Kidney glomerular epithelial cell (primary cell): ENCODE data around the gene DGCR2.
"Not testable (repeated sequence)": the region's sequence is repeated elsewhere in the genome, so short reads cannot be mapped to it uniquely, and the experiment has no call there.

Source experiments
- DNase-seq: peaks from one replicate; lab custom pipeline; 2025; lab: John Stamatoyannopoulos, UW

The DGCR2 gene

GRCh38 chr22:19001204-19001603 lies 121.0 kb downstream of the DGCR2 start:
- DNase-seq = no peak

DNA sequence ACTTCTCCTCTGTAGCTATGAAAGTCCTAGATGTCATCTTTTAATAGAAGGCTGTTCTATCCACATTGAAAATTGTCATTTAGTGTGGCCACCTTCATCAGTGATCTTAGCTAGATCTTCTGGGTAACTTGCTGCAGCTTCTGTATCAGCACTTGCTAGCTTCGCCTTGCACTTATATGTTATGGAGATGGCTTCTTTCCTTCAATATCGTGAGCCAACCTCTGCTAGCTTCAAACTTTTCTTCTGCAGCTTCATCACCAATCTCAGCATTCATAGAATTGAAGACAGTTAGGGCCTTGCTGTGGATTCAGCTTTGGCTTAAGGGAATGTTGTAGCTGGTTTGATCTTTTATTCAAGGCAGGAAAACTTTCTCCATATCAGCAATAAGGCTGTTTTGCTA lies 122.1 kb downstream of the DGCR2 start:
- not testable (repeated sequence) for DNase-seq

DNA sequence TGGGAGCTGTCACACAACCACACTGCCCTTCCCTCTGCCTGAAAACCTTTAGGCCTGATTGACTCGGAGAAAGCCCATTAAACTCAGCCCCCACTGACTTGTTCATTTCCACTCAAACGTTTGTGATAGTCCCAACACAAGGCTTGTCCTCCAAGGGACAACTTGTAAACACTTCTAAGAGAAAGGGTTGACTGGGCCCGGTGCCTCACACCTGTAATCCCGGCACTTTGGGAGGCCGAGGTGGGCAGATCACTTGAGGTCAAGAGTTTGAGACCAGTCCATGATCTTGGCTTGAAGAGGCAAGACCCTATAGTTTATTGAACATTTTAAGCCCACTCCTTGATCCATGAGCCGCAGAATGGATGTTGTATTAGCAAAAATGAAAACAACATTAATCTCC lies 122.8 kb downstream of the DGCR2 start:
- no peak for DNase-seq

- DNase-seq = no peak
These were observed 123.2 kb downstream of the DGCR2 start for GRCh38 chr22:18999008-18999407.

GRCh38 chr22:18997925-18998315 lies 124.3 kb downstream of the DGCR2 start:
- no peak for DNase-seq

- DNase-seq = no peak
These were observed 124.8 kb downstream of the DGCR2 start for GRCh38 chr22:18997306-18997924.

DNA sequence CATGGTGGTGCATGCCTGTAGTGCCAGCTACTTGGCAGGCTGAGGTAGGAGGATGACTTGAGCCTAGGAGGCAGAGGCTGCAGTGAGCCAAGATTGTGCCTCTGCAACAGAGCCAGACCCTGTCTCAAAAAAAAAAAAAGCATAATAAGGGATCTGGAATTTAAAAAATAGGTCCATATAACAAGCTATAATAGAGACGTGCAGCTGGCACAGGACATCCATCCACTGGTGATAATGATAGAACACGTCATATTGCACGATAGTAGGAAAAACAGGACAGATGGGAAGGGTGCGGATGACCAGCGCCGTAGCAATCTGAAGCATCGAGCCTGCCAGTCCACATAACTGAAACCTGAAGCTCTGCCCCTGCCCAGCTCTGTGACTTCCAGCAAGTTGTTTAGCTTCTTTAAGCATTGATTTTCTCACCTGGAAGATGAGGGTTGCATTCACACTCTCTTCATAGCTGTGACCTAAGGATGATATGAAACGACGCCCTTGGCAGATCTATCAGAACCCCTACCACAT lies 125.8 kb downstream of the DGCR2 start:
- DNase-seq = no peak

GRCh38 chr22:18995327-18995711 lies 126.9 kb downstream of the DGCR2 start:
- DNase-seq = no peak

DNA sequence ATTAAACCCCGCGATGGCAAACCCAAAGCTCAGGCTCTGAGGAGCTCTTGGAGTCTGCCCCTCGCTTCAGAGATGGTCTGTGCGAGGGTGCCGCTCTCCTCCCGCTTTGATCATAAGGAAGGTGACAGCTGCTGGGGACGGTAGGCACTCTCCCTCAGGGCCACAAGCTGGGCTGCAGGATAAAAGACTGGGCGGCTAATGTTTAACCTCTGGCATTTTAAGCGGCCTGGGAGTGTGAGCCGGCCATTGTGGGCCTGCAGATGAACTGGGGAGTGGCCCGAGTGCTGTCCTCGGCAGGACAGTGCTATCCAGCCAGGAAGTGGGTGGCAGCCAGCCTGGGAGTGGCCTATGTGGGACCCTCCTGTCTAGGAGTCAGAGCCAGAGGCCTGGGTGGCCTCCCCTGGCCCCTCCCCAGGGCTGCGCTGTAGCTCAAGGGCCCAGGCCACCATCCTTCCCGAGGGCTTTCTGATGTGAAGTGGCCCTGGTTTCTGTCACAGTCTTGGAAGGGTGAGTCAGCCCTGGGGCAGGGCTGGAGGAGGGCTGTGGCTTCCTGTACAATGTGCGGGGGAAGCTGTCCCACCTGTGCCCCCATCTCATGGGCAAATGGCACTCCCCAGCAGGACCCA lies 127.4 kb downstream of the DGCR2 start:
- DNase-seq = no peak

- no peak for DNase-seq
These were observed 128.2 kb downstream of the DGCR2 start for GRCh38 chr22:18994056-18994455.

DNA sequence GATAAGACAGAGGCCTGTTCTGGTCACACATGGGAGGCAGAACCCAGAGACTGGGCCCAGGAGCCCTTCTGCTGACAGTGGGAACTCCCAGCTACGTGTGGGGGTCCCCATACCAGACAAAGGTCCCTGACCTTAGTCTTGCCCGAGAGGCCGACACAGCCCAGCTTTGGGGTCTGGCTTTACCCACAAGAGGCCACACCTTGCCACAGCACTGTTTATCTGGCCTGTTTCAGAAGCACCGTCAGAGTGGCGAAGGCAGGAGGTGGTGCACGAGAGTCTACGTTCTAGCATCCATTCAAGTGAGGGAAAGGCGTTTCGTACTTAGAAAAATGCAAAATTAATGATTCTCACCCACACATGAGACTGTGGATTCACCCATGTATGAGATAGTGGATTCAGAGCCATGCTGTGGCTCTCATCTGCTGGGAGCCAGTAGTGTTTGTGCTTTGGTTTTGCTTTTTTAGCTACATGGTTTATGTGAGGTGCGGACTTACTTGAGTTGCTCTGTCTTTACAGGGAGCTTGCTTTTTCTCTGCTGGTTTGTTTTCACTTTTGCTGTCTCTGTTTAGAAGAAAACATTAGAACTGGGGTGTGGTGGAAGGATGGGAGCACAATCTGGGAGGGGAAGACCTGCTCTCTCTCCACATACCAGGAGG lies 129.5 kb downstream of the DGCR2 start:
- no peak for DNase-seq

DNA sequence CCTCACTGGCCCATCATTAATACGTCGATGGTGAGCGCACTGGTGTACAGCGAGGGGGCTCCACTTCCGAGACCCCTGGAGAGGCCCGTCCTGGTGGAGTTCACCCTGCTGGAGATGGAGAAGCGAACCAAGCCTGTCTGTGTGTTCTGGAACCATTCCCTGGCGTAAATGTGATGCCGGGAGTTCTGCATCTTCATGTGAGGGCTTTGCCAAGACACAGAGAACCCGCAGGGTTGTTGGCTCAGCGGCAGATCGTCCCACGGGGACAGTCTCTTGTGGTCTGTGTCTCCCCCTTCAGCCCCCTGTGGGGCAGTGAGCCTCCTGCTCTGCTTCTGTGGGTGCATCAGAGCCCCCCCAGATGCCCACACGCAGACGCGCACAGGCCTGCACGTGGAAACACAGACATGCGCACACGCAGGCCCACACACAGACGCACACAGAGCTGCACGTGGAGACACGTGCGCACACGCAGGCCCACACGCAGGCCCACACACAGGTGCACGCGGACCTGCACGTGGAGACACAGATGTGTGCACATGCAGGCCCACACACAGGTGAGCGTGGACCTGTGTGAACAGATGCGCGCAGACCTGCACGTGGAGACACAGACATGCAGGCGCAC lies 130.3 kb downstream of the DGCR2 start:
- no peak for DNase-seq

GRCh38 chr22:18991138-18991432 lies 131.1 kb downstream of the DGCR2 start:
- DNase-seq = no peak

DNA sequence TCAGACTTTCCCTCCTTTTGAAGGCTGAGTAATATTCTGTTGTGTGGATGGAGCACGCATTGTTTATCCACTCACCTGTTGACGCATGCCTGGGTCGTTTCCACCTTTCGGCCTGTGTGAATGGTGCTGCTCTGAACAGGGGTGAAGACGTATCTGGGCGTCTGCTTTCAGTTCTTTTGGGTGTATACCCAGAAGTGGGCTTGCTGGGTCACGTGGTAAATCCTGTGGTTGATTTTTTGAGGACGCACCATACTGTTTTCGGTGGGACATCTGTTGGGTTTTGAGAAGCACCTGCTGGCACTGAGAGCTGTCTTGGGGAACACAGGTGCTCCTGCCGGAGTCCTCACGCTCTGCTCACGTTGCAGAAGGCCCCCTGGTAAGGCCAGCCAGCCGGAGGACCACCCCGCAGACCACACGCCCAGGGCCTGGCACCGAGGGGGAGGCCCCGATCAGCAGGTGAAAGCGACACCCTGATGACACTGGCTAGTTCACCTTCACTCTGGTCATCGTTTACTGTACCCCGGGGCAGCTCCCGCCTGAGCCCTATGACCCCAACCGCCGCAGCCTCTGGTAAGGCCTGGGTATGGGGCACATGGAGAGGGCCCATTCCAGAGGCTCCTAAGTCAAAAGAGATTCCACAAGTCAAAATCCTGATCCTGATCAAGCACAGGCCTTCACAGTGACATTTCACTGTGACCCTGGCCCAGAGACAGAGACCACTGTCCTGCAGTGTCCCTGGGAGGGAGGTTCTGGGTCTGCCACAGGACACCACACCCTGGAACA lies 131.7 kb downstream of the DGCR2 start:
- no peak for DNase-seq

DNA sequence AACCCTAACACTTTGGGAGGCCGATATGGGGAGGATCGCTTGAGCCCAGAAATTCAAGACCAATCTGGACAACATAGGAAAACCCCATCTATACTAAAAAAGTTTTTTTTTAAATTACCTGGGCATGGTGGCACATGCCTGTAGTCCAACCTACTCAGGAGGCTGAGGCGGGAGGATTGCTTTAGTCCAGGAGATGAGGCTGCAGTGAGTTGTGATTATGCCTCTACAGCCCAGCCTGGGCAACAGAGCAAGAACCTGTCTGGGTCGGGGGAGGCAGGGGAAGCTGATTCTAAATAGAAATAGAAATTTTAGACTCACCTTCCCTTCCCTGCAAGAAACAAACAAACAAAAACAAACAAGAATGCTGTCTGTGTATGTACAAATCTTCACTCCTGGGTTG lies 133.3 kb downstream of the DGCR2 start:
- DNase-seq = no peak

DNA sequence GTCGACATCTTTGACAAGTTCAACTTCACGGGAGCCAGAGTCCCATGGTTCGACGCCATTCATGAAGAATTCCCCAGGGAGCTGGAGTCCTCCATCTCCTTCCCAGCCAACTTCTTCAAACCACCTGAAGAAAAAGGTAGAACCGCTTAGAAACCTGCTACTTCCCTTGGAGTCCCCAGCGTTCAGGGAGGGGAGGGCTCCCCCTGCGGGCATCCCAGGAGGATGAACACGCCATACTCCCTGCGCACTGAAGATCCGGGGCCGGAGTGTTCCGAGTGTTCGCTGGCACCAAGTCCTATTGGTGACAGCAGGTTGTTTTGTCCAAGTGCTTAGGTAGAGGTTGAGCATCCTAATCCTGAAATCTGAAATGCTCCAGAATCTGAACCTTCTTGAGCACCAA lies 134.4 kb downstream of the DGCR2 start:
- DNase-seq = peak; percentile 4

GRCh38 chr22:18987114-18987513 lies 135.1 kb downstream of the DGCR2 start:
- DNase-seq = not testable (repeated sequence)
